ENCODE data around the gene NOSTRIN. TPM values are rescaled to one million over a fixed set of nuclear protein-coding genes. Genes with fewer than 3 reads are reported as not detected.

The NOSTRIN gene
- total and polyA plus RNA-seq, 7 donors: 5.1 to 49.0 (median 13.3) TPM

GRCh38 chr2:168835969-168836368 is 33.5 kb downstream of the NOSTRIN start:
- no peak for DNase-seq
- Histone ChIP-seq H3K4me3 (no peak overlapping the region), H3K27me3 (no peaks in the 10 kb centered on the region), H3K36me3 (no peaks in the 10 kb centered on the region), H3K27ac (no peak overlapping the region), H3K9me3 (no peaks in the 10 kb centered on the region), H3K4me1 (no peaks in the 10 kb centered on the region)
- TF ChIP-seq CTCF (IDR thresholded peaks at IDR 0.05): no peak
- no peak for TF ChIP-seq POLR2AphosphoS5 (IDR thresholded peaks at IDR 0.05)
- TF ChIP-seq EP300 (IDR thresholded peaks at IDR 0.05): no peak
- TF ChIP-seq POLR2A (IDR thresholded peaks at IDR 0.05): no peak
- intact Hi-C loops (cut with DNase I): no loop called here
- 97 to 99% methylated on average over 2 of the region's 2 CpGs for WGBS, 2 donors

- WGBS, 2 donors: 57 to 74% methylated on average over 2 of the region's 2 CpGs
- no peaks in the 10 kb centered on the region for H3K36me3 ChIP-seq
- no peaks in the 10 kb centered on the region for H3K9me3 ChIP-seq
- DNase-seq: no peak
- no peak overlapping the region for H3K27ac ChIP-seq
- H3K27me3 ChIP-seq: no peaks in the 10 kb centered on the region
- TF ChIP-seq POLR2AphosphoS5 (IDR thresholded peaks at IDR 0.05) (no peak), EP300 (IDR thresholded peaks at IDR 0.05) (no peak), CTCF (IDR thresholded peaks at IDR 0.05) (no peak), POLR2A (IDR thresholded peaks at IDR 0.05) (no peak)
- intact Hi-C loops (cut with DNase I): no loop called here
- H3K4me3 ChIP-seq: no peak overlapping the region
- no peaks in the 10 kb centered on the region for H3K4me1 ChIP-seq
These were observed 39.0 kb downstream of the NOSTRIN start for GRCh38 chr2:168841445-168841844.

- H3K36me3 ChIP-seq: no peaks in the 10 kb centered on the region
- H3K27ac ChIP-seq: no peak overlapping the region
- no peak for DNase-seq
- TF ChIP-seq CTCF (IDR thresholded peaks at IDR 0.05) (no peak), EP300 (IDR thresholded peaks at IDR 0.05) (no peak), POLR2AphosphoS5 (IDR thresholded peaks at IDR 0.05) (no peak), POLR2A (IDR thresholded peaks at IDR 0.05) (no peak)
- 89 to 92% methylated on average over 3 of the region's 3 CpGs for WGBS, 2 donors
- no peak overlapping the region for H3K4me3 ChIP-seq
- H3K4me1 ChIP-seq: no peaks in the 10 kb centered on the region
- intact Hi-C loops (cut with DNase I): no loop called here
- no peaks in the 10 kb centered on the region for H3K9me3 ChIP-seq
- H3K27me3 ChIP-seq: no peaks in the 10 kb centered on the region
These were observed 40.8 kb downstream of the NOSTRIN start for GRCh38 chr2:168843253-168843652.

- Histone ChIP-seq H3K4me3 (no peak overlapping the region), H3K36me3 (no peaks in the 10 kb centered on the region), H3K4me1 (no peaks in the 10 kb centered on the region), H3K27ac (no peak overlapping the region), H3K9me3 (no peaks in the 10 kb centered on the region), H3K27me3 (no peaks in the 10 kb centered on the region)
- TF ChIP-seq POLR2A (IDR thresholded peaks at IDR 0.05): no peak
- no peak for TF ChIP-seq CTCF (IDR thresholded peaks at IDR 0.05)
- no peak for TF ChIP-seq EP300 (IDR thresholded peaks at IDR 0.05)
- WGBS, 2 donors: 85 to 90% methylated on average over 3 of the region's 3 CpGs
- DNase-seq: no peak
- intact Hi-C loops (cut with DNase I): no loop called here
These were observed 45.8 kb downstream of the NOSTRIN start for GRCh38 chr2:168848225-168848624.

GRCh38 chr2:168849610-168850009 is 47.2 kb downstream of the NOSTRIN start:
- intact Hi-C loops (cut with DNase I): no loop called here
- no peak for DNase-seq
- 43 to 71% methylated on average over 2 of the region's 2 CpGs for WGBS, 2 donors
- Histone ChIP-seq H3K9me3 (no peaks in the 10 kb centered on the region), H3K4me1 (no peaks in the 10 kb centered on the region), H3K4me3 (no peak overlapping the region), H3K36me3 (no peaks in the 10 kb centered on the region), H3K27ac (no peak overlapping the region), H3K27me3 (no peaks in the 10 kb centered on the region)
- TF ChIP-seq POLR2AphosphoS5 (IDR thresholded peaks at IDR 0.05) (no peak), EP300 (IDR thresholded peaks at IDR 0.05) (no peak), POLR2A (IDR thresholded peaks at IDR 0.05) (no peak), CTCF (IDR thresholded peaks at IDR 0.05) (no peak)

All from sigmoid colon (tissue), 7 donors.